HepG2 (cell line): ENCODE measurements around the gene CEACAM16. TPM values are rescaled to one million over a fixed set of nuclear protein-coding genes. Genes with fewer than 3 reads are reported as not detected.

Experiments used
- GATAD2A ChIP-seq: IDR thresholded peaks from 2 replicates; pipeline ENCODE4 v1.6.1; 2016
- NFIB ChIP-seq: sonication (generic); formaldehyde crosslinking; IDR thresholded peaks from 2 replicates; pipeline ENCODE4 v1.9.0; 2021; ENCODE audit warnings: missing genetic modification reagents, mild to moderate bottlenecking, borderline replicate concordance
- POLR2AphosphoS2 ChIP-seq: IDR thresholded peaks from 2 replicates; pipeline ENCODE4 v1.6.1; 2011; ENCODE audit warnings: low read depth, low read length, improper control_type of control experiment
- RBM22 ChIP-seq: fragments of 200-400 bp; formaldehyde crosslinking; optimal IDR thresholded peaks from 2 replicates; pipeline ENCODE3; 2017; ENCODE audit warnings: mild to moderate bottlenecking, low read length, moderate library complexity
- RFX5 ChIP-seq: IDR thresholded peaks from 2 replicates; pipeline ENCODE4 v1.6.1; 2011; ENCODE audit warnings: low read depth, low read length, improper control_type of control experiment
- SNAPC2 ChIP-seq: sonication (generic); formaldehyde crosslinking; IDR thresholded peaks from 2 replicates; pipeline ENCODE4 v1.8.1; 2022; ENCODE audit warnings: mild to moderate bottlenecking, missing genetic modification reagents
- SRSF9 ChIP-seq: fragments of 200-400 bp; formaldehyde crosslinking; IDR thresholded peaks from 2 replicates; pipeline ENCODE4 v1.6.1; 2018; ENCODE audit warnings: borderline replicate concordance, mild to moderate bottlenecking, low read depth, low read length; ENCODE audit not compliant: insufficient read depth, poor library complexity, severe bottlenecking
- TAF1 ChIP-seq: sonication (generic); formaldehyde crosslinking; IDR thresholded peaks from 2 replicates; pipeline ENCODE4 v1.4.0; 2020; ENCODE audit warnings: missing genetic modification reagents
- ZFP36 ChIP-seq: fragments of 150-350 bp; IDR thresholded peaks from 2 replicates; pipeline ENCODE4 v1.6.1; 2018; ENCODE audit warnings: borderline replicate concordance, low read length, low read depth; ENCODE audit not compliant: partially characterized antibody
- ZNF282 ChIP-seq: fragments of 450-650 bp; IDR thresholded peaks from 2 replicates; pipeline ENCODE4 v1.6.1; 2018; ENCODE audit not compliant: partially characterized antibody
- ZNF318 ChIP-seq: sonication (generic); formaldehyde crosslinking; IDR thresholded peaks from 2 replicates; pipeline ENCODE4 v1.4.0; 2020; ENCODE audit warnings: mild to moderate bottlenecking, missing genetic modification reagents
- ZNF333 ChIP-seq: sonication (generic); formaldehyde crosslinking; IDR thresholded peaks from 2 replicates; pipeline ENCODE4 v1.4.0; 2020; ENCODE audit warnings: mild to moderate bottlenecking, missing genetic modification reagents, borderline replicate concordance
- ZNF362 ChIP-seq: sonication (generic); formaldehyde crosslinking; IDR thresholded peaks from 2 replicates; pipeline ENCODE4 v1.4.0; 2020; ENCODE audit warnings: missing genetic modification reagents, mild to moderate bottlenecking, borderline replicate concordance
- ZNF552 ChIP-seq: sonication (generic); formaldehyde crosslinking; IDR thresholded peaks from 2 replicates; pipeline ENCODE4 v1.9.0; 2022; ENCODE audit warnings: missing genetic modification reagents, mild to moderate bottlenecking, borderline replicate concordance
- ZNF609 ChIP-seq: sonication (generic); formaldehyde crosslinking; IDR thresholded peaks from 2 replicates; pipeline ENCODE4 v1.4.0; 2020; ENCODE audit warnings: mild to moderate bottlenecking, missing genetic modification reagents, borderline replicate concordance
- ZNF629 ChIP-seq: sonication (generic); formaldehyde crosslinking; conservative IDR thresholded peaks from 2 replicates; pipeline ENCODE4 v1.5.0; 2020; ENCODE audit warnings: missing genetic modification reagents
- ZNF768 ChIP-seq: sonication (generic); formaldehyde crosslinking; IDR thresholded peaks from 2 replicates; pipeline ENCODE4 v1.4.0; 2020; ENCODE audit warnings: missing genetic modification reagents
- polyA plus RNA-seq, 8 experiments: library from polyadenylated mRNA; depleted of rRNA in 3 of 8; stranded (reverse) in 7 of 8; unstranded in 1 of 8; fragments of >200 nt; fragmentation: Illumina TruSeq in 4 of 8; extraction: Trizol in 4 of 8; gene quantifications; 2 replicates each; pipeline versions ENCODE4 v1.2.1 to v1.2.3, GENCODE V29; 2011 to 2016; ENCODE audit warnings: low read depth in 4 of 8, missing spikeins in 1 of 8, mixed read lengths in 1 of 8; ENCODE audit not compliant: insufficient read depth in 1 of 8
- total RNA-seq, 5 experiments: library from RNA; depleted of rRNA; stranded (reverse); fragments of >200 nt; fragmentation: Illumina TruSeq; extraction: Trizol; gene quantifications; 2 replicates each; pipeline ENCODE4 v1.2.3, GENCODE V29; 2016; ENCODE audit warnings: low read depth in 1 of 5

The CEACAM16 gene
- total and polyA plus RNA-seq, 2 of the 13 experiments (the other 11 are each of a cell fraction or from before 2014, with no cell fraction given): not detected

GRCh38 chr19:44740351-44740824, 41.4 kb downstream of the CEACAM16 start (continued):
- TF ChIP-seq SRSF9 (no peak), ZFP36 (no peak), ZNF552 (CRISPR knock-in tag) (no peak), NFIB (CRISPR knock-in tag) (no peak), ZNF333 (CRISPR knock-in tag) (no peak), ZNF629 (CRISPR knock-in tag) (0 out of 2 replicates have a peak, but pooled peaks have one; percentile 27), POLR2AphosphoS2 (no peak), ZNF318 (no peak), RFX5 (no peak), GATAD2A (CRISPR knock-in tag) (peak; percentile 72), TAF1 (CRISPR knock-in tag) (no peak), ZNF282 (no peak), ZNF362 (peak; percentile 90), ZNF609 (CRISPR knock-in tag) (no peak), ZNF768 (CRISPR knock-in tag) (no peak), SNAPC2 (CRISPR knock-in tag) (no peak), RBM22 (no peak)
